Neural crest cell (in vitro differentiated cells): ENCODE measurements around the gene GLMP. TPM values are rescaled to one million over a fixed set of nuclear protein-coding genes. Genes with fewer than 3 reads are reported as not detected.
A peak's percentile ranks its signal among the peaks of the same experiment; 100 is the strongest.
"Not testable (repeated sequence)": the region's sequence is repeated elsewhere in the genome, so short reads cannot be mapped to it uniquely, and the experiment has no call there.

ENCODE experiments used
- DNase-seq: peaks from one replicate; pipeline ENCODE4 v3.0.0; 2021; ENCODE audit warnings: low read depth, mixed read lengths, low spot score
- H3K27ac Mint-ChIP-seq: one replicate; pipeline ENCODE4 v1.8.0; 2021; ENCODE audit warnings: mild to moderate bottlenecking, mixed read lengths; ENCODE audit not compliant: unreplicated experiment
- H3K27me3 Mint-ChIP-seq: 2 replicates; pipeline ENCODE4 v1.8.0; 2021; ENCODE audit warnings: low read depth, mild to moderate bottlenecking, mixed read lengths
- H3K36me3 Mint-ChIP-seq: 2 replicates; pipeline ENCODE4 v1.8.0; 2021; ENCODE audit warnings: low read depth, mild to moderate bottlenecking, mixed read lengths
- H3K4me1 Mint-ChIP-seq: 2 replicates; pipeline ENCODE4 v1.8.0; 2021; ENCODE audit warnings: mixed read lengths
- H3K4me3 Mint-ChIP-seq: one replicate; pipeline ENCODE4 v1.8.0; 2021; ENCODE audit warnings: mild to moderate bottlenecking, mixed read lengths
- H3K9me3 Mint-ChIP-seq: 2 replicates; pipeline ENCODE4 v1.8.0; 2021; ENCODE audit warnings: mixed read lengths
- CTCF ChIP-seq: fragments of 200-600 bp; sonication (generic); conservative IDR thresholded peaks from 2 replicates; pipeline ENCODE4 v1.5.0; 2021; ENCODE audit warnings: antibody characterized with exemption, mild to moderate bottlenecking
- total RNA-seq: library from RNA; stranded (reverse); gene quantifications from 2 replicates; pipeline ENCODE4 v1.2.1, GENCODE V29; 2021

Gene GLMP
- total RNA-seq, 1 donor from 2014 or later: 34.2 TPM

- Mint-ChIP-seq H3K4me1 (peaks cover 37% of the 10 kb centered on the region), H3K9me3 (no peaks in the 10 kb centered on the region), H3K27me3 (no peaks in the 10 kb centered on the region), H3K4me3 (peak overlapping the region; percentile 98), H3K36me3 (peaks cover 11% of the 10 kb centered on the region), H3K27ac (peak overlapping the region; percentile 85)
- no peak for TF ChIP-seq CTCF
- DNase-seq: no peak
Observed at GRCh38 chr1:156337052-156337887, 41.8 kb upstream of the GLMP start.

GRCh38 chr1:156336242-156336641 lies 40.8 kb upstream of the GLMP start:
- no peaks in the 10 kb centered on the region for H3K27me3 Mint-ChIP-seq
- peaks cover 36% of the 10 kb centered on the region for H3K4me1 Mint-ChIP-seq
- peaks cover 11% of the 10 kb centered on the region for H3K36me3 Mint-ChIP-seq
- peak; percentile 29 for TF ChIP-seq CTCF
- no peaks in the 10 kb centered on the region for H3K9me3 Mint-ChIP-seq
- H3K27ac Mint-ChIP-seq: no peak overlapping the region
- peak overlapping the region; percentile 98 for H3K4me3 Mint-ChIP-seq
- DNase-seq: no peak

GRCh38 chr1:156323179-156323578 lies 27.7 kb upstream of the GLMP start:
- not testable (repeated sequence) for H3K36me3 Mint-ChIP-seq, H3K27ac Mint-ChIP-seq, H3K9me3 Mint-ChIP-seq, DNase-seq, H3K4me3 Mint-ChIP-seq, H3K4me1 Mint-ChIP-seq, H3K27me3 Mint-ChIP-seq

GRCh38 chr1:156320560-156320959 lies 25.1 kb upstream of the GLMP start:
- H3K9me3 Mint-ChIP-seq: no peaks in the 10 kb centered on the region
- DNase-seq: no peak
- TF ChIP-seq CTCF: no peak
- no peaks in the 10 kb centered on the region for H3K27me3 Mint-ChIP-seq
- H3K4me3 Mint-ChIP-seq: no peak overlapping the region
- H3K4me1 Mint-ChIP-seq: no peaks in the 10 kb centered on the region
- peaks cover 16% of the 10 kb centered on the region for H3K36me3 Mint-ChIP-seq
- H3K27ac Mint-ChIP-seq: no peak overlapping the region

GRCh38 chr1:156319664-156320063 lies 24.2 kb upstream of the GLMP start:
- Mint-ChIP-seq H3K4me1 (no peaks in the 10 kb centered on the region), H3K4me3 (no peak overlapping the region), H3K36me3 (peaks cover 14% of the 10 kb centered on the region), H3K27ac (no peak overlapping the region), H3K27me3 (no peaks in the 10 kb centered on the region), H3K9me3 (no peaks in the 10 kb centered on the region)
- TF ChIP-seq CTCF: peak; percentile 74
- no peak for DNase-seq

GRCh38 chr1:156316909-156317308 lies 21.4 kb upstream of the GLMP start:
- H3K27me3 Mint-ChIP-seq: no peaks in the 10 kb centered on the region
- H3K36me3 Mint-ChIP-seq: peaks cover 18% of the 10 kb centered on the region
- H3K4me1 Mint-ChIP-seq: no peaks in the 10 kb centered on the region
- TF ChIP-seq CTCF: no peak
- no peaks in the 10 kb centered on the region for H3K9me3 Mint-ChIP-seq
- H3K27ac Mint-ChIP-seq: no peak overlapping the region
- H3K4me3 Mint-ChIP-seq: no peak overlapping the region
- no peak for DNase-seq
